OCI-LY3 (cell line): ENCODE measurements around the gene SOX8.
"Not testable (repeated sequence)": the region's sequence is repeated elsewhere in the genome, so short reads cannot be mapped to it uniquely, and the experiment has no call there.

Experiments used
- H2AFZ ChIP-seq: fragments of 200-600, 300-600 bp; shearing (Covaris generic); 2 replicates; pipeline ENCODE4 v1.6.0; 2014; ENCODE audit warnings: antibody characterized with exemption, low read depth, low read length
- H3K27ac ChIP-seq: fragments of 200-600, 300-600 bp; sonication (generic); 2 replicates; pipeline ENCODE4 v1.5.1; 2014; ENCODE audit warnings: mild to moderate bottlenecking, low read length, moderate library complexity, mixed read lengths
- H3K27me3 ChIP-seq: fragments of 200-600, 300-600 bp; sonication (generic); 2 replicates; pipeline ENCODE4 v1.6.1; 2014; ENCODE audit warnings: low read depth, low read length, mixed read lengths
- H3K36me3 ChIP-seq: fragments of 200-600, 300-600 bp; sonication (generic); replicated peaks from 2 replicates; pipeline ENCODE3; 2014; ENCODE audit warnings: low read depth, low read length, mixed read lengths
- H3K4me1 ChIP-seq: fragments of 300-600, 200-600 bp; sonication (generic); 2 replicates; pipeline ENCODE4 v1.6.1; 2014; ENCODE audit warnings: low read length, mixed read lengths
- H3K4me2 ChIP-seq: fragments of 200-600, 300-600 bp; sonication (generic); 2 replicates; pipeline ENCODE4 v1.6.1; 2014; ENCODE audit warnings: low read length, mixed read lengths
- H3K4me3 ChIP-seq: fragments of 300-600, 200-600 bp; sonication (generic); 2 replicates; pipeline ENCODE4 v1.5.1; 2014; ENCODE audit warnings: antibody characterized with exemption, mild to moderate bottlenecking, low read length, moderate library complexity
- H3K79me2 ChIP-seq: fragments of 300-600, 200-600 bp; shearing (Covaris generic); 2 replicates; pipeline ENCODE4 v1.6.1; 2014; ENCODE audit warnings: mild to moderate bottlenecking, low read length, mixed read lengths
- H3K9ac ChIP-seq: fragments of 300-600, 200-600 bp; shearing (Covaris generic); 2 replicates; pipeline ENCODE4 v1.6.0; 2014; ENCODE audit warnings: mild to moderate bottlenecking, low read length, moderate library complexity
- H3K9me3 ChIP-seq: fragments of 200-600, 300-600 bp; shearing (Covaris generic); 2 replicates; pipeline ENCODE4 v1.6.1; 2014; ENCODE audit warnings: low read length, mixed read lengths; ENCODE audit not compliant: insufficient read depth
- H4K20me1 ChIP-seq: fragments of 200-600, 300-600 bp; sonication (generic); 2 replicates; pipeline ENCODE4 v1.6.1; 2016; ENCODE audit warnings: low read length, mixed read lengths; ENCODE audit not compliant: insufficient read depth
- CTCF ChIP-seq: fragments of 200-600, 300-600 bp; sonication (generic); IDR thresholded peaks from 2 replicates; pipeline ENCODE4 v1.5.1; 2014; ENCODE audit warnings: antibody characterized with exemption, low read length, low read depth
- EZH2phosphoT487 ChIP-seq: fragments of 200-600 bp; shearing (Covaris generic); IDR thresholded peaks from 2 replicates; pipeline ENCODE4 v1.6.1; 2018; ENCODE audit warnings: antibody characterized with exemption, mixed run types, low read depth

Gene SOX8

GRCh38 chr16:1022466-1022865, 40.9 kb downstream of the SOX8 start:
- Histone ChIP-seq H3K27me3 (no peaks in the 10 kb centered on the region), H3K4me3 (no peak overlapping the region)

GRCh38 chr16:1024138-1024537, 42.6 kb downstream of the SOX8 start:
- Histone ChIP-seq H3K4me1 (no peaks in the 10 kb centered on the region), H2AFZ (no peak overlapping the region), H3K27ac (no peak overlapping the region), H3K4me3 (no peak overlapping the region), H3K27me3 (no peaks in the 10 kb centered on the region), H3K79me2 (no peaks in the 10 kb centered on the region), H3K9ac (no peak overlapping the region), H4K20me1 (no peaks in the 10 kb centered on the region), H3K36me3 (no peaks in the 10 kb centered on the region), H3K4me2 (no peak overlapping the region), H3K9me3 (no peaks in the 10 kb centered on the region)
- TF ChIP-seq EZH2phosphoT487 (no peak), CTCF (no peak)

More at GRCh38 chr16:1022466-1022865, 40.9 kb downstream of the SOX8 start:
- H3K4me2 ChIP-seq = no peak overlapping the region
- no peaks in the 10 kb centered on the region for H3K36me3 ChIP-seq
- no peaks in the 10 kb centered on the region for H3K9me3 ChIP-seq
- H3K4me1 ChIP-seq = no peaks in the 10 kb centered on the region
- H4K20me1 ChIP-seq = no peaks in the 10 kb centered on the region
- no peak overlapping the region for H3K9ac ChIP-seq
- H2AFZ ChIP-seq = no peak overlapping the region
- no peak for TF ChIP-seq CTCF
- no peaks in the 10 kb centered on the region for H3K79me2 ChIP-seq
- no peak overlapping the region for H3K27ac ChIP-seq

- not testable (repeated sequence) for H4K20me1 ChIP-seq, H2AFZ ChIP-seq, H3K27me3 ChIP-seq
Observed at GRCh38 chr16:1025183-1025809, 43.7 kb downstream of the SOX8 start.

GRCh38 chr16:1026057-1026783, 44.6 kb downstream of the SOX8 start:
- Histone ChIP-seq H3K4me2 (no peak overlapping the region), H4K20me1 (no peaks in the 10 kb centered on the region), H3K36me3 (no peaks in the 10 kb centered on the region), H3K9ac (no peak overlapping the region), H3K4me1 (no peaks in the 10 kb centered on the region), H3K27ac (no peak overlapping the region), H3K79me2 (no peaks in the 10 kb centered on the region), H3K4me3 (no peak overlapping the region), H2AFZ (no peak overlapping the region), H3K27me3 (no peaks in the 10 kb centered on the region), H3K9me3 (no peaks in the 10 kb centered on the region)
- no peak for TF ChIP-seq CTCF
- TF ChIP-seq EZH2phosphoT487 = no peak

More at GRCh38 chr16:1025183-1025809, 43.7 kb downstream of the SOX8 start:
- not testable (repeated sequence) for H3K4me1 ChIP-seq, H3K9ac ChIP-seq, H3K4me2 ChIP-seq, H3K9me3 ChIP-seq, H3K4me3 ChIP-seq, H3K27ac ChIP-seq, H3K36me3 ChIP-seq, H3K79me2 ChIP-seq
